ENCODE results near the gene SPON1. TPM values are rescaled to one million over a fixed set of nuclear protein-coding genes. Genes with fewer than 3 reads are reported as not detected.

The SPON1 gene
- total RNA-seq, 1 experiment from 2014 or later: 0.20 TPM

- Histone ChIP-seq H3K23ac (ENCODE audit: insufficient read length, low read depth, low read length) (no peak overlapping the region), H3K4me1 (ENCODE audit: insufficient read depth, low read length) (peaks cover 10% of the 10 kb centered on the region; the same call in 1 of the 2 replicates), H3K79me1 (ENCODE audit: insufficient read depth, low read depth, low read length, poor library complexity, severe bottlenecking) (peaks cover 4% of the 10 kb centered on the region), H3T11ph (ENCODE audit: low read length) (no peak overlapping the region), H2BK20ac (ENCODE audit: low read depth, low read length, poor library complexity, severe bottlenecking) (no peak overlapping the region), H2BK120ac (ENCODE audit: low read depth, low read length, poor library complexity, severe bottlenecking) (no peak overlapping the region), H3K4me2 (ENCODE audit: insufficient read depth, insufficient read length, low read length) (no peak overlapping the region), H2BK5ac (ENCODE audit: insufficient read length, low read length) (no peak overlapping the region), H2BK15ac (ENCODE audit: low read depth, low read length) (no peak overlapping the region), H3K56ac (ENCODE audit: insufficient read length, low read depth, low read length) (no peak overlapping the region), H3K9me3 (ENCODE audit: control insufficient read depth, low read depth, low read length) (no peaks in the 10 kb centered on the region), H4K91ac (ENCODE audit: insufficient read length, low read depth, low read length) (no peak overlapping the region), H4K20me1 (ENCODE audit: control insufficient read depth, insufficient read depth, insufficient read length) (no peaks in the 10 kb centered on the region), H3K23me2 (ENCODE audit: insufficient read length, low read depth, low read length, poor library complexity, severe bottlenecking) (no peaks in the 10 kb centered on the region), H2BK12ac (ENCODE audit: insufficient read length, low read depth, low read length) (no peak overlapping the region), H3K27ac (ENCODE audit: insufficient read length, low read depth, low read length) (no peak overlapping the region), H3K27me3 (ENCODE audit: insufficient read depth, low read length) (no peaks in the 10 kb centered on the region), H2AK5ac (ENCODE audit: insufficient read length, low read length) (no peak overlapping the region), H3K9ac (ENCODE audit: extremely low read depth, insufficient read length, low read length) (no peak overlapping the region), H3K18ac (ENCODE audit: insufficient read length, low read depth, low read length) (no peak overlapping the region), H4K5ac (ENCODE audit: insufficient read length, low read depth, low read length) (no peak overlapping the region), H2AFZ (ENCODE audit: low read length) (no peak overlapping the region), H3K4ac (ENCODE audit: low read depth, low read length) (no peak overlapping the region), H3K79me2 (ENCODE audit: insufficient read depth, low read length) (peaks cover 54% of the 10 kb centered on the region; the same call in 1 of the 2 replicates), H3K14ac (ENCODE audit: insufficient read depth, low read length) (no peak overlapping the region), H4K8ac (replicated peaks; ENCODE audit: insufficient read length, low read depth, low read length) (no peak overlapping the region)
- Mint-ChIP-seq H3K4me1 (peaks cover 47 to 58% of the 10 kb centered on the region in 2 experiments), H3K27ac (peak overlapping the region in 1 of 3 experiments; percentile 46; a peak in 2 of 7 replicates), H3K36me3 (ENCODE audit: insufficient read depth in 1 of 3, low read depth in 3 of 3) (no peaks in the 10 kb centered on the region), H3K4me3 (no peak overlapping the region), H3K9me3 (no peaks in the 10 kb centered on the region), H3K27me3 (ENCODE audit: low read depth) (no peaks in the 10 kb centered on the region)
- no CpG with 5 or more reads among the region's 2 CpGs for WGBS (ENCODE audit: extremely low coverage, insufficient read length, low lambda C conversion rate)
- TF ChIP-seq CTCF (conservative IDR thresholded peaks at IDR 0.05): no peak
- DNase-seq: no peak
Measured at GRCh38 chr11:14315130-14315529, 352.6 kb downstream of the SPON1 start.

All from H9 (cell line).